WTC11 (cell line): ENCODE measurements around the gene PAPPA2. TPM values are rescaled to one million over a fixed set of nuclear protein-coding genes. Genes with fewer than 3 reads are reported as not detected.

Source experiments
- ATAC-seq: fragments of 200-7000 bp; cut with Tn5 transposase; 2 replicates; pipeline ENCODE4 v1.10.0; 2021; ENCODE audit warnings: mild to moderate bottlenecking, moderate library complexity
- CTCF ChIA-PET: fragments of 300-600 bp; sonication (Branson Sonifier 250); formaldehyde crosslinking; loops from one replicate; lab custom pipeline; 2021; ENCODE audit warnings: antibody characterized with exemption; lab: Charles Lee
- POLR2A ChIA-PET: fragments of 350-600 bp; sonication (Branson Sonifier 250); formaldehyde crosslinking; loops from one replicate; lab custom pipeline; 2021; ENCODE audit warnings: antibody characterized with exemption; lab: Charles Lee
- DNase-seq: peaks from one replicate; pipeline ENCODE4 v3.0.0; 2021; ENCODE audit warnings: low spot score
- H3K27ac Mint-ChIP-seq: 2 replicates; pipeline ENCODE4 v1.8.0; 2021; ENCODE audit warnings: mixed read lengths
- H3K27me3 Mint-ChIP-seq: 2 replicates; pipeline ENCODE4 v1.8.0; 2021; ENCODE audit warnings: low read depth, mild to moderate bottlenecking, moderate library complexity, mixed read lengths
- H3K36me3 Mint-ChIP-seq: 2 replicates; pipeline ENCODE4 v1.8.0; 2021; ENCODE audit warnings: mixed read lengths
- H3K4me1 Mint-ChIP-seq: 2 replicates; pipeline ENCODE4 v1.8.0; 2022; ENCODE audit warnings: mixed read lengths
- H3K4me3 Mint-ChIP-seq: 2 replicates; pipeline ENCODE4 v1.8.0; 2021; ENCODE audit warnings: mild to moderate bottlenecking, moderate library complexity, mixed read lengths
- H3K9me3 Mint-ChIP-seq: 2 replicates; pipeline ENCODE4 v1.8.0; 2021; ENCODE audit warnings: mixed read lengths
- ATF1 ChIP-seq: sonication (generic); formaldehyde crosslinking; IDR thresholded peaks from 2 replicates; pipeline ENCODE4 v1.8.1; 2023; ENCODE audit warnings: mild to moderate bottlenecking, moderate library complexity, missing genetic modification reagents
- CREB1 ChIP-seq: sonication (generic); formaldehyde crosslinking; IDR thresholded peaks from 2 replicates; pipeline ENCODE4 v1.8.0; 2023; ENCODE audit warnings: mild to moderate bottlenecking, missing genetic modification reagents
- FOXJ3 ChIP-seq: sonication (generic); formaldehyde crosslinking; IDR thresholded peaks from 2 replicates; pipeline ENCODE4 v1.9.0; 2021; ENCODE audit warnings: missing genetic modification reagents, mild to moderate bottlenecking, borderline replicate concordance
- IRF2 ChIP-seq: sonication (generic); formaldehyde crosslinking; IDR thresholded peaks from 2 replicates; pipeline ENCODE4 v1.8.0; 2022; ENCODE audit warnings: low read depth, missing genetic modification reagents, borderline replicate concordance
- NFE2L1 ChIP-seq: sonication (generic); formaldehyde crosslinking; IDR thresholded peaks from 2 replicates; pipeline ENCODE4 v1.8.1; 2023; ENCODE audit warnings: missing genetic modification reagents
- NR1H2 ChIP-seq: sonication (generic); formaldehyde crosslinking; IDR thresholded peaks from 2 replicates; pipeline ENCODE4 v1.9.0; 2021; ENCODE audit warnings: mild to moderate bottlenecking, moderate library complexity, missing genetic modification reagents
- TCF7 ChIP-seq: sonication (generic); formaldehyde crosslinking; IDR thresholded peaks from 2 replicates; pipeline ENCODE4 v1.8.0; 2022; ENCODE audit warnings: mild to moderate bottlenecking, low read depth, missing genetic modification reagents, moderate library complexity
- ZBTB21 ChIP-seq: sonication (generic); formaldehyde crosslinking; IDR thresholded peaks from 2 replicates; pipeline ENCODE4 v1.8.1; 2023; ENCODE audit warnings: mild to moderate bottlenecking, missing genetic modification reagents, borderline replicate concordance
- ZNF219 ChIP-seq: sonication (generic); formaldehyde crosslinking; IDR thresholded peaks from 2 replicates; pipeline ENCODE4 v1.8.0; 2023; ENCODE audit warnings: missing genetic modification reagents, mild to moderate bottlenecking, borderline replicate concordance
- ZNF232 ChIP-seq: sonication (generic); formaldehyde crosslinking; IDR thresholded peaks from 2 replicates; pipeline ENCODE4 v1.8.0; 2022; ENCODE audit warnings: mild to moderate bottlenecking, missing genetic modification reagents
- total RNA-seq: library from RNA; stranded (reverse); gene quantifications from 3 replicates; pipeline ENCODE4 v1.2.3, GENCODE V29; 2021
- TF ChIP-seq, protein P1 (sequence below): sonication (generic); formaldehyde crosslinking; IDR thresholded peaks from 2 replicates; pipeline ENCODE4 v1.8.0; 2023; ENCODE audit warnings: mild to moderate bottlenecking, missing genetic modification reagents
- TF ChIP-seq, protein P2 (sequence below): sonication (generic); formaldehyde crosslinking; IDR thresholded peaks from 2 replicates; pipeline ENCODE4 v1.8.1; 2022; ENCODE audit warnings: low read depth, missing genetic modification reagents, borderline replicate concordance

The PAPPA2 gene
- total RNA-seq, 1 experiment from 2014 or later: 0.74 TPM

- POLR2A ChIA-PET: no interaction called here
- DNase-seq: no peak
- H3K4me3 Mint-ChIP-seq: no peak overlapping the region
- no peak for TF ChIP-seq NR1H2 (CRISPR knock-in tag)
- no peak for ATAC-seq
- CTCF ChIA-PET: interaction anchor here (0.7 to 2.8 kb wide), 4 partner anchors 10 to 288 kb away, joined by 3 to 8 read pairs (median 5); no protein-coding TSS in a partner anchor
- no peaks in the 10 kb centered on the region for H3K36me3 Mint-ChIP-seq
- no peak overlapping the region for H3K27ac Mint-ChIP-seq
- H3K27me3 Mint-ChIP-seq: no peaks in the 10 kb centered on the region
- H3K4me1 Mint-ChIP-seq: peaks cover 14% of the 10 kb centered on the region
- no peaks in the 10 kb centered on the region for H3K9me3 Mint-ChIP-seq
These were observed 430.8 kb downstream of the PAPPA2 start for GRCh38 chr1:176893625-176894352.

GRCh38 chr1:176894450-176894849 lies 431.5 kb downstream of the PAPPA2 start:
- DNase-seq (no peak), ATAC-seq (no peak)
- Mint-ChIP-seq H3K27me3 (no peaks in the 10 kb centered on the region), H3K9me3 (no peaks in the 10 kb centered on the region), H3K4me3 (no peak overlapping the region), H3K36me3 (no peaks in the 10 kb centered on the region), H3K27ac (no peak overlapping the region), H3K4me1 (peaks cover 14% of the 10 kb centered on the region)
- CTCF ChIA-PET: interaction anchor here (0.9 kb wide), 1 partner anchor 9 kb away, joined by 3 read pairs; no protein-coding TSS in a partner anchor
- TF ChIP-seq ZNF232 (CRISPR knock-in tag): no peak
- TF ChIP-seq ZBTB21 (CRISPR knock-in tag): no peak
- no peak for TF ChIP-seq ATF1 (CRISPR knock-in tag)
- TF ChIP-seq FOXJ3 (CRISPR knock-in tag): no peak
- no peak for TF ChIP-seq ZNF219 (CRISPR knock-in tag)
- TF ChIP-seq, protein P1, sequence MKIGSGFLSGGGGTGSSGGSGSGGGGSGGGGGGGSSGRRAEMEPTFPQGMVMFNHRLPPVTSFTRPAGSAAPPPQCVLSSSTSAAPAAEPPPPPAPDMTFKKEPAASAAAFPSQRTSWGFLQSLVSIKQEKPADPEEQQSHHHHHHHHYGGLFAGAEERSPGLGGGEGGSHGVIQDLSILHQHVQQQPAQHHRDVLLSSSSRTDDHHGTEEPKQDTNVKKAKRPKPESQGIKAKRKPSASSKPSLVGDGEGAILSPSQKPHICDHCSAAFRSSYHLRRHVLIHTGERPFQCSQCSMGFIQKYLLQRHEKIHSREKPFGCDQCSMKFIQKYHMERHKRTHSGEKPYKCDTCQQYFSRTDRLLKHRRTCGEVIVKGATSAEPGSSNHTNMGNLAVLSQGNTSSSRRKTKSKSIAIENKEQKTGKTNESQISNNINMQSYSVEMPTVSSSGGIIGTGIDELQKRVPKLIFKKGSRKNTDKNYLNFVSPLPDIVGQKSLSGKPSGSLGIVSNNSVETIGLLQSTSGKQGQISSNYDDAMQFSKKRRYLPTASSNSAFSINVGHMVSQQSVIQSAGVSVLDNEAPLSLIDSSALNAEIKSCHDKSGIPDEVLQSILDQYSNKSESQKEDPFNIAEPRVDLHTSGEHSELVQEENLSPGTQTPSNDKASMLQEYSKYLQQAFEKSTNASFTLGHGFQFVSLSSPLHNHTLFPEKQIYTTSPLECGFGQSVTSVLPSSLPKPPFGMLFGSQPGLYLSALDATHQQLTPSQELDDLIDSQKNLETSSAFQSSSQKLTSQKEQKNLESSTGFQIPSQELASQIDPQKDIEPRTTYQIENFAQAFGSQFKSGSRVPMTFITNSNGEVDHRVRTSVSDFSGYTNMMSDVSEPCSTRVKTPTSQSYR (CRISPR knock-in tag): no peak
- TF ChIP-seq TCF7 (CRISPR knock-in tag): no peak
- TF ChIP-seq, protein P2, sequence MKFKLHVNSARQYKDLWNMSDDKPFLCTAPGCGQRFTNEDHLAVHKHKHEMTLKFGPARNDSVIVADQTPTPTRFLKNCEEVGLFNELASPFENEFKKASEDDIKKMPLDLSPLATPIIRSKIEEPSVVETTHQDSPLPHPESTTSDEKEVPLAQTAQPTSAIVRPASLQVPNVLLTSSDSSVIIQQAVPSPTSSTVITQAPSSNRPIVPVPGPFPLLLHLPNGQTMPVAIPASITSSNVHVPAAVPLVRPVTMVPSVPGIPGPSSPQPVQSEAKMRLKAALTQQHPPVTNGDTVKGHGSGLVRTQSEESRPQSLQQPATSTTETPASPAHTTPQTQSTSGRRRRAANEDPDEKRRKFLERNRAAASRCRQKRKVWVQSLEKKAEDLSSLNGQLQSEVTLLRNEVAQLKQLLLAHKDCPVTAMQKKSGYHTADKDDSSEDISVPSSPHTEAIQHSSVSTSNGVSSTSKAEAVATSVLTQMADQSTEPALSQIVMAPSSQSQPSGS (CRISPR knock-in tag): no peak
- no peak for TF ChIP-seq NFE2L1 (CRISPR knock-in tag)
- no peak for TF ChIP-seq CREB1
- no peak for TF ChIP-seq IRF2 (CRISPR knock-in tag)
- POLR2A ChIA-PET: no interaction called here
